WTC11 (cell line): ENCODE data around the gene NPY5R. TPM values are rescaled to one million over a fixed set of nuclear protein-coding genes. Genes with fewer than 3 reads are reported as not detected.

ENCODE experiments used
- ATAC-seq: fragments of 200-7000 bp; cut with Tn5 transposase; 2 replicates; pipeline ENCODE4 v1.10.0; 2021; ENCODE audit warnings: mild to moderate bottlenecking, moderate library complexity
- CTCF ChIA-PET: fragments of 300-600 bp; sonication (Branson Sonifier 250); formaldehyde crosslinking; loops from one replicate; lab custom pipeline; 2021; ENCODE audit warnings: antibody characterized with exemption; lab: Charles Lee
- POLR2A ChIA-PET: fragments of 350-600 bp; sonication (Branson Sonifier 250); formaldehyde crosslinking; loops from one replicate; lab custom pipeline; 2021; ENCODE audit warnings: antibody characterized with exemption; lab: Charles Lee
- DNase-seq: peaks from one replicate; pipeline ENCODE4 v3.0.0; 2021; ENCODE audit warnings: low spot score
- H3K27ac Mint-ChIP-seq: 2 replicates; pipeline ENCODE4 v1.8.0; 2021; ENCODE audit warnings: mixed read lengths
- H3K27me3 Mint-ChIP-seq: 2 replicates; pipeline ENCODE4 v1.8.0; 2021; ENCODE audit warnings: low read depth, mild to moderate bottlenecking, moderate library complexity, mixed read lengths
- H3K36me3 Mint-ChIP-seq: 2 replicates; pipeline ENCODE4 v1.8.0; 2021; ENCODE audit warnings: mixed read lengths
- H3K4me1 Mint-ChIP-seq: 2 replicates; pipeline ENCODE4 v1.8.0; 2022; ENCODE audit warnings: mixed read lengths
- H3K4me3 Mint-ChIP-seq: 2 replicates; pipeline ENCODE4 v1.8.0; 2021; ENCODE audit warnings: mild to moderate bottlenecking, moderate library complexity, mixed read lengths
- H3K9me3 Mint-ChIP-seq: 2 replicates; pipeline ENCODE4 v1.8.0; 2021; ENCODE audit warnings: mixed read lengths
- FOXP1 ChIP-seq: sonication (generic); formaldehyde crosslinking; IDR thresholded peaks from 2 replicates; pipeline ENCODE4 v1.8.0; 2022; ENCODE audit warnings: missing genetic modification reagents, mild to moderate bottlenecking, moderate library complexity, borderline replicate concordance
- GTF2I ChIP-seq: fragments of 250-450 bp; sonication (Bioruptor Pico); conservative IDR thresholded peaks from 2 replicates; pipeline ENCODE4 v1.4.0; 2021; ENCODE audit warnings: mild to moderate bottlenecking
- JUN ChIP-seq: sonication (generic); formaldehyde crosslinking; IDR thresholded peaks from 2 replicates; pipeline ENCODE4 v1.8.0; 2023; ENCODE audit warnings: mild to moderate bottlenecking, missing genetic modification reagents
- MXD4 ChIP-seq: fragments of 250-450 bp; sonication (Bioruptor Pico); IDR thresholded peaks from 2 replicates; pipeline ENCODE4 v1.8.0; 2021; ENCODE audit warnings: mild to moderate bottlenecking, moderate library complexity, borderline replicate concordance
- SP1 ChIP-seq: sonication (generic); formaldehyde crosslinking; conservative IDR thresholded peaks from 2 replicates; pipeline ENCODE4 v1.8.1; 2022; ENCODE audit warnings: missing genetic modification reagents
- TP53 ChIP-seq: sonication (generic); formaldehyde crosslinking; IDR thresholded peaks from 2 replicates; pipeline ENCODE4 v1.8.1; 2023; ENCODE audit warnings: mild to moderate bottlenecking, missing genetic modification reagents
- ZNF232 ChIP-seq: sonication (generic); formaldehyde crosslinking; IDR thresholded peaks from 2 replicates; pipeline ENCODE4 v1.8.0; 2022; ENCODE audit warnings: mild to moderate bottlenecking, missing genetic modification reagents
- total RNA-seq: library from RNA; stranded (reverse); gene quantifications from 3 replicates; pipeline ENCODE4 v1.2.3, GENCODE V29; 2021
- TF ChIP-seq, protein P1 (sequence below): sonication (generic); formaldehyde crosslinking; IDR thresholded peaks from 2 replicates; pipeline ENCODE4 v1.8.1; 2022; ENCODE audit warnings: mild to moderate bottlenecking, moderate library complexity, missing genetic modification reagents
- TF ChIP-seq, protein P2 (sequence below): sonication (generic); formaldehyde crosslinking; IDR thresholded peaks from 2 replicates; pipeline ENCODE4 v1.8.1; 2023; ENCODE audit warnings: mild to moderate bottlenecking, moderate library complexity, missing genetic modification reagents
- TF ChIP-seq, protein P3 (sequence below): sonication (generic); formaldehyde crosslinking; IDR thresholded peaks from 2 replicates; pipeline ENCODE4 v1.8.0; 2022; ENCODE audit warnings: mild to moderate bottlenecking, missing genetic modification reagents
- TF ChIP-seq, protein P4 (sequence below): sonication (generic); formaldehyde crosslinking; IDR thresholded peaks from 2 replicates; pipeline ENCODE4 v1.8.1; 2023; ENCODE audit warnings: mild to moderate bottlenecking, missing genetic modification reagents, moderate library complexity

The NPY5R gene
- total RNA-seq, 1 experiment from 2014 or later = 4.5 TPM

DNA sequence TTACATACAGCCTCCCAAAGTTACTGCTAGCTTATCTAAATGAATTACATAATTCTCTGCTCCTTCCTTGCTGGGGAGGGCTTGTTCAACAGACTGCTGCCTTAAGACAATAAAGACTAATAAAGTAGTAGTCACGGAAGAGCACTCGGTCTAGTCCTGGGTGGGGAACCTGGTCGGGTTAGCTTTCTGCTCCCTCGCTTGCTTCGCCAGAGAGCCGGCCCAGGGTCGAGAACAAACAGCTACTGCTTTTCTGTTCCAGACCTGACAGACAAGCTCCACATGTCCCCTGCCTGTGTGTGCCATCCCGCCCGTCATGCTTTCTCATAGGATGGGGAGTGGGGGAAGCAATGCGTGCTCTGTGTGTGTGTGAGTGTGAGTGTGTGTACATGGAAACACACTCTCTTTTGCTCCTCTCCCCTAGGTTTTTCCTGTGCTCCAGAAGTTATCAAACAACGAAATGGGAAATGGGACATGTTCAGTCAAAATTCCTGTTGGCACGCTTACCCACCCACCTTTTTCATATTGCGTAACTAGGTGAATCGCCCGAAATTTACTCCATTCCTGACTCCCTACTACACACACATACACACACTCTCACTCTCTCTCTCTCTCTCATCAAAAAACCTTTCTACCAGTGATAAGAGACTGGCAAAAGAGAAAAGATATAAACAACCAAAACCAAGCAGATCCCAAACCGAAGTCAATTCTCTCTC, 12.6 kb upstream of the NPY5R start:
- ATAC-seq (no peak), DNase-seq (no peak)
- H3K27ac Mint-ChIP-seq = no peak overlapping the region
- ChIA-PET CTCF (interaction anchor here (0.7 to 2.4 kb wide), 11 partner anchors 9 to 869 kb away, joined by 3 to 32 read pairs (median 5); no protein-coding TSS in a partner anchor), POLR2A (interaction anchor here (0.7 to 1.8 kb wide), 2 partner anchors 163 to 165 kb away, joined by 4 to 11 read pairs; partner anchors contain the start of genes NAF1 and TMA16)
- no peaks in the 10 kb centered on the region for H3K9me3 Mint-ChIP-seq
- peaks cover under 1% of the 10 kb centered on the region for H3K36me3 Mint-ChIP-seq
- TF ChIP-seq, protein P1, sequence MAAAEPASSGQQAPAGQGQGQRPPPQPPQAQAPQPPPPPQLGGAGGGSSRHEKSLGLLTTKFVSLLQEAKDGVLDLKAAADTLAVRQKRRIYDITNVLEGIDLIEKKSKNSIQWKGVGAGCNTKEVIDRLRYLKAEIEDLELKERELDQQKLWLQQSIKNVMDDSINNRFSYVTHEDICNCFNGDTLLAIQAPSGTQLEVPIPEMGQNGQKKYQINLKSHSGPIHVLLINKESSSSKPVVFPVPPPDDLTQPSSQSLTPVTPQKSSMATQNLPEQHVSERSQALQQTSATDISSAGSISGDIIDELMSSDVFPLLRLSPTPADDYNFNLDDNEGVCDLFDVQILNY (CRISPR knock-in tag) = no peak
- TF ChIP-seq, protein P2, sequence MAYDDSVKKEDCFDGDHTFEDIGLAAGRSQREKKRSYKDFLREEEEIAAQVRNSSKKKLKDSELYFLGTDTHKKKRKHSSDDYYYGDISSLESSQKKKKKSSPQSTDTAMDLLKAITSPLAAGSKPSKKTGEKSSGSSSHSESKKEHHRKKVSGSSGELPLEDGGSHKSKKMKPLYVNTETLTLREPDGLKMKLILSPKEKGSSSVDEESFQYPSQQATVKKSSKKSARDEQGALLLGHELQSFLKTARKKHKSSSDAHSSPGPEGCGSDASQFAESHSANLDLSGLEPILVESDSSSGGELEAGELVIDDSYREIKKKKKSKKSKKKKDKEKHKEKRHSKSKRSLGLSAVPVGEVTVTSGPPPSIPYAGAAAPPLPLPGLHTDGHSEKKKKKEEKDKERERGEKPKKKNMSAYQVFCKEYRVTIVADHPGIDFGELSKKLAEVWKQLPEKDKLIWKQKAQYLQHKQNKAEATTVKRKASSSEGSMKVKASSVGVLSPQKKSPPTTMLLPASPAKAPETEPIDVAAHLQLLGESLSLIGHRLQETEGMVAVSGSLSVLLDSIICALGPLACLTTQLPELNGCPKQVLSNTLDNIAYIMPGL (CRISPR knock-in tag) = no peak
- TF ChIP-seq JUN (CRISPR knock-in tag) (no peak), MXD4 (CRISPR knock-in tag) (no peak)
- peaks cover 17% of the 10 kb centered on the region for H3K27me3 Mint-ChIP-seq
- peak overlapping the region; percentile 81 for H3K4me3 Mint-ChIP-seq
- peaks cover 25% of the 10 kb centered on the region for H3K4me1 Mint-ChIP-seq

DNA sequence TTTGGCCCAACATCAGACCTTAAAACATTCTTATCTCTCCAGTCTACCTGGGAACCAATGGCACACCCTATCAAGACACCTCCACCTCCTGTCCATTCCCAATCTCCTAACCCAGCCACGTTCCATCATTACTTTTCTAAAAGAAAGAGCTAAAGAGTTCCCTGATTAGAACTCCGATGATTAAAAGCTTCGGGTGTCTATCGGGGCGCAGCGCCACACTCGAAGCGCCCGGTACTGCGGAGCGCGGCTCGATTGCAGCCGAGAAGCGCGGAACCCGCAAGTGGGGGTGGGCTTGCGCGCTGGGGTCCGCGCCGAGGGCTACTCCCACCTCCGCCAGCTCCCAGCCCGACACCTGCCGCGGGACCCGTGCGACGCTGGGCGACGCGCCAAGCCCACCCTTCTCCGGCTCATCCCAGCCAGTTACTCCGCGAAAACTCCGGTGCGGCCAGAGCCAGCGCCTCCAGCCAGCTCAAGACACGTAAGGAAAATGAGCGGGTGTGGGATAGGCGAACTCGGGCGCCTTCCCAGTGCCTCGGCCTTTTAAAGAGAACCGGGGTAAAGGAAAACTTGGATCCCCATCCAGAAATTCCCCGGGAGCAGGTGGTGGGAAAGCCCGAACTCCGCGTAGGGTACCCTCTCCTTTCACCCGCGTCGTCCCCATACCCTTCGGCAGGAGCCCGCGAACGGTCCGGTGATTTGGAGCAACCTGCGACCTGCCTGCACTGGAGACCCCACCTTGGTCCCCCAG, 11.9 kb upstream of the NPY5R start:
- ATAC-seq = peak; percentile 64
- TF ChIP-seq ZNF232 (CRISPR knock-in tag) (peak; percentile 68; the same call in 1 of the 2 replicates), SP1 (CRISPR knock-in tag) (peak; percentile 32), GTF2I (no peak), FOXP1 (CRISPR knock-in tag) (0 out of 2 replicates have a peak, but pooled peaks have one; percentile 41), TP53 (peak; percentile 61; the same call in 1 of the 2 replicates)
- TF ChIP-seq, protein P2 (CRISPR knock-in tag) = peak; percentile 86
- TF ChIP-seq, protein P3, sequence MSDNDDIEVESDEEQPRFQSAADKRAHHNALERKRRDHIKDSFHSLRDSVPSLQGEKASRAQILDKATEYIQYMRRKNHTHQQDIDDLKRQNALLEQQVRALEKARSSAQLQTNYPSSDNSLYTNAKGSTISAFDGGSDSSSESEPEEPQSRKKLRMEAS (CRISPR knock-in tag) = peak; percentile 7; the same call in 1 of the 2 replicates
- TF ChIP-seq, protein P4, sequence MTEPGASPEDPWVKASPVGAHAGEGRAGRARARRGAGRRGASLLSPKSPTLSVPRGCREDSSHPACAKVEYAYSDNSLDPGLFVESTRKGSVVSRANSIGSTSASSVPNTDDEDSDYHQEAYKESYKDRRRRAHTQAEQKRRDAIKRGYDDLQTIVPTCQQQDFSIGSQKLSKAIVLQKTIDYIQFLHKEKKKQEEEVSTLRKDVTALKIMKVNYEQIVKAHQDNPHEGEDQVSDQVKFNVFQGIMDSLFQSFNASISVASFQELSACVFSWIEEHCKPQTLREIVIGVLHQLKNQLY (CRISPR knock-in tag) = no peak
- TF ChIP-seq, all 79 proteins: peak for 6
- H3K27ac Mint-ChIP-seq = no peak overlapping the region
- no peaks in the 10 kb centered on the region for H3K36me3 Mint-ChIP-seq
- no peaks in the 10 kb centered on the region for H3K9me3 Mint-ChIP-seq
- H3K4me1 Mint-ChIP-seq = peaks cover 25% of the 10 kb centered on the region
- peaks cover 17% of the 10 kb centered on the region for H3K27me3 Mint-ChIP-seq
- ChIA-PET POLR2A (interaction anchor here (0.7 to 1.8 kb wide), 2 partner anchors 163 to 165 kb away, joined by 4 to 11 read pairs; partner anchors contain the start of genes NAF1 and TMA16), CTCF (interaction anchor here (0.7 to 2.4 kb wide), 23 partner anchors 10 to 870 kb away, joined by 3 to 32 read pairs (median 4); no protein-coding TSS in a partner anchor)
- peak overlapping the region; percentile 81 for H3K4me3 Mint-ChIP-seq
- DNase-seq = peak; percentile 51
